GM12892 (cell line): ENCODE measurements around the gene SH3RF3.

Experiments used
- POLR2A ChIP-seq: IDR thresholded peaks from 2 replicates; pipeline ENCODE4 v1.6.1; 2011; ENCODE audit warnings: low read depth, low read length, control low read depth
- TAF1 ChIP-seq: IDR thresholded peaks from 2 replicates; pipeline ENCODE4 v1.6.1; 2011; ENCODE audit warnings: low read depth, mild to moderate bottlenecking, control low read depth, low read length, borderline replicate concordance

GRCh38 chr2:109321570-109321969 lies 192.6 kb downstream of the SH3RF3 start:
- TF ChIP-seq TAF1 (no peak), POLR2A (no peak)
